Uterus (tissue), 2 donors: ENCODE results near the gene SOX10.

Experiments used
- POLR2A ChIP-seq, 2 donors: fragments of 450-650 bp; IDR thresholded peaks; one replicate each; pipeline ENCODE4 v1.6.1; 2016; ENCODE audit warnings: antibody characterized with exemption in 2 of 2, mild to moderate bottlenecking in 1 of 2, moderate library complexity in 1 of 2
- TF ChIP-seq, protein P1 (sequence below), 4 experiments: fragments of 200-600 bp in 2 of 4; fragments of 450-650 bp in 2 of 4; sonication (generic) in 2 of 4; IDR thresholded peaks; one replicate each; pipeline ENCODE4 v1.5.1; 2016 to 2019; ENCODE audit warnings: antibody characterized with exemption in 4 of 4, mild to moderate bottlenecking in 2 of 4, moderate library complexity in 1 of 4

DNA sequence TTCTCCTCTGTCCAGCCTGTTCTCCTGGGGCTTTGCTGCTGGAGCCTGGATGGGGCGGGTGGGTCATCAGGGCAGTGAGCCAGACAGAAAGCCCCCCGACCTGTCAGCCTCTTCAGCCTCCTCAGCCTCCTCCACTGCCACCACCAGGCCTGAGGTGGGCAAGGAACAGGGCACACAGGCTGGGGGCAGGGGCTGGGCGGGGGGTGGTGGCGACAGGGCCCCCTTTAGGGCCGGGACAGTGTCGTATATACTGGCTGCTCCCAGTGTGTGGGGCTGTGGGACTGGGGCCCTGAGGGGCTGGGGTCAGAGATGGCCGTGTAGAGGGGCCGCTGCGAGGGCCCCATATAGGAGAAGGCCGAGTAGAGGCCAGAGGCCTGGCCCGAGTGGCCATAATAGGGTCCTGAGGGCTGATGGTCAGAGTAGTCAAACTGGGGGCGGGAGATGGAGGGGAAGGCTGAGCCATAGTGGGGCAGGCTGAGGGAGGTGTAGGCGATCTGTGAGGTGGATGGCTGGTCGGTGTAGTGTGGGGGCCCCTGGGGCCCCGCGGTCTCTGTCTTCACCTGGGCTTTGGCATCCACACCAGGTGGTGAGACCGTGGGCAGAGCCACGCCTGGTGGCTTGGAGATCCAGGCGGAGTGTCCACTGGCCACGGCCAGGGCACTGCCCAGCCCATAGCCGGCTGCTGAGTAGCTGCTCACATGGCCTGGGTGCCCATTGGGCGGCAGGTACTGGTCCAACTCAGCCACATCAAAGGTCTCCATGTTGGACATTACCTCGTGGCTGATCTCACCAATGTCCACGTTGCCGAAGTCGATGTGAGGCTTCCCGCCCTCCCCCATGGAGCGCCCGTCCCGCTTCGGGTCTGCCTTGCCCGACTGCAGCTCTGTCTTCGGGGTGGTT is 10.8 kb downstream of the SOX10 start:
- TF ChIP-seq, protein P1, sequence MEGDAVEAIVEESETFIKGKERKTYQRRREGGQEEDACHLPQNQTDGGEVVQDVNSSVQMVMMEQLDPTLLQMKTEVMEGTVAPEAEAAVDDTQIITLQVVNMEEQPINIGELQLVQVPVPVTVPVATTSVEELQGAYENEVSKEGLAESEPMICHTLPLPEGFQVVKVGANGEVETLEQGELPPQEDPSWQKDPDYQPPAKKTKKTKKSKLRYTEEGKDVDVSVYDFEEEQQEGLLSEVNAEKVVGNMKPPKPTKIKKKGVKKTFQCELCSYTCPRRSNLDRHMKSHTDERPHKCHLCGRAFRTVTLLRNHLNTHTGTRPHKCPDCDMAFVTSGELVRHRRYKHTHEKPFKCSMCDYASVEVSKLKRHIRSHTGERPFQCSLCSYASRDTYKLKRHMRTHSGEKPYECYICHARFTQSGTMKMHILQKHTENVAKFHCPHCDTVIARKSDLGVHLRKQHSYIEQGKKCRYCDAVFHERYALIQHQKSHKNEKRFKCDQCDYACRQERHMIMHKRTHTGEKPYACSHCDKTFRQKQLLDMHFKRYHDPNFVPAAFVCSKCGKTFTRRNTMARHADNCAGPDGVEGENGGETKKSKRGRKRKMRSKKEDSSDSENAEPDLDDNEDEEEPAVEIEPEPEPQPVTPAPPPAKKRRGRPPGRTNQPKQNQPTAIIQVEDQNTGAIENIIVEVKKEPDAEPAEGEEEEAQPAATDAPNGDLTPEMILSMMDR (IDR thresholded peaks at IDR 0.05): no peak
- TF ChIP-seq POLR2A (IDR thresholded peaks at IDR 0.05): no peak
